GM23338 (cell line): ENCODE data around the gene SHROOM2.

ENCODE experiments used
- CREB1 ChIP-seq: fragments of 250-450 bp; sonication (Bioruptor Pico); IDR thresholded peaks from 2 replicates; pipeline ENCODE4 v1.5.0; 2020; ENCODE audit warnings: low read depth, mild to moderate bottlenecking, moderate library complexity
- CTCF ChIP-seq, 2 experiments: fragments of 200-600 bp in 1 of 2; sonication (generic) in 1 of 2; conservative IDR thresholded peaks; 2 replicates each; pipeline versions ENCODE4 v1.5.1 to v1.6.1; 2016 to 2017; ENCODE audit warnings: antibody characterized with exemption in 2 of 2, low read depth in 2 of 2, mild to moderate bottlenecking in 2 of 2, moderate library complexity in 1 of 2
- EZH2 ChIP-seq: fragments of 200-600 bp; sonication (generic); IDR thresholded peaks from one replicate; pipeline ENCODE4 v1.8.0; 2017; ENCODE audit warnings: antibody characterized with exemption, mild to moderate bottlenecking, low read depth; ENCODE audit not compliant: unreplicated experiment
- EZH2phosphoT487 ChIP-seq: fragments of 200-600 bp; sonication (generic); IDR thresholded peaks from one replicate; pipeline ENCODE4 v1.8.1; 2018; ENCODE audit warnings: antibody characterized with exemption; ENCODE audit not compliant: unreplicated experiment
- JUNB ChIP-seq: IDR thresholded peaks from one replicate; pipeline ENCODE4 v1.6.1; 2016; ENCODE audit warnings: antibody characterized with exemption; ENCODE audit not compliant: unreplicated experiment
- POLR2AphosphoS5 ChIP-seq: IDR thresholded peaks from 2 replicates; pipeline ENCODE4 v1.6.1; 2016; ENCODE audit warnings: antibody characterized with exemption, low read depth
- REST ChIP-seq: IDR thresholded peaks from one replicate; pipeline ENCODE4 v1.6.1; 2018; ENCODE audit warnings: antibody characterized with exemption; ENCODE audit not compliant: unreplicated experiment
- STAT1 ChIP-seq: IDR thresholded peaks from one replicate; pipeline ENCODE4 v1.6.1; 2016; ENCODE audit warnings: antibody characterized with exemption; ENCODE audit not compliant: unreplicated experiment
- ZNF331 ChIP-seq: fragments of 250-450 bp; sonication (Bioruptor Pico); IDR thresholded peaks from 2 replicates; pipeline ENCODE4 v1.5.0; 2020; ENCODE audit warnings: low read depth, mild to moderate bottlenecking, moderate library complexity

GRCh38 chrX:9844936-9845577 lies 58.8 kb downstream of the SHROOM2 start:
- TF ChIP-seq CTCF (conservative IDR thresholded peaks at IDR 0.05; ENCODE audit: low read depth in 2 of 2): no peak
- no peak for TF ChIP-seq CREB1 (CRISPR knock-in tag)
- no peak for TF ChIP-seq EZH2
- TF ChIP-seq REST: no peak
- no peak for TF ChIP-seq EZH2phosphoT487
- TF ChIP-seq POLR2AphosphoS5: no peak
- no peak for TF ChIP-seq JUNB
- no peak for TF ChIP-seq STAT1
- TF ChIP-seq ZNF331 (CRISPR knock-in tag): no peak
